Measurements from ENCODE around the gene RNF213.
A peak's percentile ranks its signal among the peaks of the same experiment; 100 is the strongest.

The RNF213 gene

DNA sequence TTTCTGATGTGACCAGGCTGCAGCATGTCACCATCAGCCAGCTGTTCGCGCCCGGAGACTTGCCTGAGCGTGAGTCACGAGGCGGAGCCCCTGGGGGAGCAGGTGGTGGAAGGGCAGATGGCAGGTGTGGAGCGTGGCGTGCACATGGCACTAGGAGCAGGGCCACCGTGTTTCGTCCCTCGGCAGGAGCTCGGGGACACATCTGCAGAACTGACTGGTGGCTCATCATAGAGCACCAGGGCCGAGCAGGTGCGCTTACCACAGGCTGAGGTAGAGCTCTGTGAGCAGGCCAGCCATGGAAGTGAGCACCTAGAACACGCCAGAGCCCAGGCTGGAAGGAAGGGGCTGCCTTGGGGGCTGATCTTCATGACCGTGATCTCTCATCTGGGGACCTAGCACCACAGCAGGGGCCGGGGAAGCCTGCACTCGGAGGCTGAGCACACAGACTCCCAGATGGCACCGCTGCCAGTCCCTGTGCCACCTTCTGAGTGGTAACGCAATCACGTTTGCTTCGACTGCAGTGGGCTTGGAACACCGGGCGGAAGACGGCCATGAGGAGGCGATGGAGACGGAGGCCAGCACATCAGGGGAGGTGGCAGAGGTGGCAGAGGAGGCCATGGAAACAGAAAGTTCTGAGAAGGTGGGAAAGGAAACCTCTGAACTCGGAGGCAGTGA is 92.5 kb downstream of the RNF213 start:
- no peak for DNase-seq (ENCODE audit: low spot score)

DNA sequence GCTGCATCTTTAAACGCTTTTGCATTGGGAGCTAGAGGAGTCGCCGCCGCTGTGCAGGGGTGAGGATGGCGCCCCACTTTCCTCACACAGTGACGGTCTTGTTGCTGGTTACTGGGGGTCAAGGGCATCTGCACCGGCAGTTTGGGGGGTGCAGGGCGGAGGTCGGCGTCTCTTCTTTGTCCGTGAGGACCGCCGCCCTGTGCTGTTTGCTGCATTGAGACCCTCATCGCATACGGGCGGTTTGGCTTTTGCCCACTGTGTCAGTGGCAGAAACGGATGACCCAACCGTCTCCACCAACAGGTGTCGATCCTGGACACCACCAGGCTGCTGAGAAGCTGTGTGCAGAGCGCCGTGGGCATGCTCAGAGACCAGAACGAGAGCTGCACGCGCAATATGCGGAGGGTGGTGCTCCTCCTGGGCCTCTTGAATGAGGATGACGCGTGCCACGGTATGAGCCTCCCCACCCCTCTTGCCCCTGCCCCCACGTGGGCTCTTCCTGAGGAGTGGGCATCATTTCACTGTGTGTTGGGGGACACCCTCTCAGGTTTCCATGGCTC is 93.1 kb downstream of the RNF213 start:
- DNase-seq (ENCODE audit: low spot score), result no peak

DNA sequence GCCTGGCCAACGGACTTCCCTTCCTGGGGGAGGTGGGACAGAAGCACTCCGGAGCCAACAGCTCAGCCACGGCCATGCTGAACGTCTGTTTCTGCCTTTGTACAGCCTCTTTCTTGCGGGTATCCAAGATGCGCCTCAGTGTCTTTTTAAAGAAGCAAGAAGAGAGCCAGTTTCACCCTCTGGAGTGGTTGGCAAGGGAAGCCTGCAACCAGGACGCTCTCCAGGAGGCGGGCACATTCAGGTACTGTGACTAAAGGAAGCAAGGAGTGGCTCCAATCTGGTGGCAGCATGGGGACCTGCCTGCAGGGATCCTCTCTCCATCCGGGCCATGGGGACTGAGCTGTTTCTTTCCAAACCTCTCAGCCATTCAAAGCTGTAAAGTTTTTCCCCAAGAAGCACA is 93.7 kb downstream of the RNF213 start:
- DNase-seq (ENCODE audit: low spot score), result no peak

DNA sequence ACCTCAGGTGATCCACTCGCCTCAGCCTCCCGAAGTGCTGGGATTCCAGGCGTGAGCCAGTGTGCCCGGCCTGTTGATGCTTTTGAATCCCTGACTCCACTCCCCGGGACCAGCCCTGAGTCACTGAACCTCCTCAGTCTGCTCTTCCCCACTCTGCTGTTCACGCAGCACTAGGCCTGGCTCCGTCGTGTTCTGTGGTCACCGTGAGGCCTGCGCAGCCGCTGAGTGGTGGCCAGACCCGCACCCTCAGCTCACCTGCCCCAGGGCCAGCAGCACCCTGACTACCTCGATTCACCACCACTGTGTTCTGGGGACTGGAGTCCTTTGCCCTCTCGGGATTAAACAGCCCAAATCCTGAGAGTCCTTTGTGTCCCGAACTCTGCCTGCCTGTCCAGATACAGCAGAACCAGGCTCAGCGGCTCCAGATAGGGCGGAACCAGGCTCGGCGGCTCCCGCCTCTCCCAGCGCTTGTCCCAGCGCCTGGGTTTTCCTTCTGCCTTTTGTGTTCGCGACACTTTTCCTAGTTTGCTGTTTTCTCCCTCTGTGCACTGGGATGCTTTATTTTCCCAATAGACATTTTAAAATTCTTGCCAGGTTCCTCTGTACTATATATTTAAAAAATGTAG is 95.7 kb downstream of the RNF213 start:
- no peak for DNase-seq (ENCODE audit: low spot score)

DNA sequence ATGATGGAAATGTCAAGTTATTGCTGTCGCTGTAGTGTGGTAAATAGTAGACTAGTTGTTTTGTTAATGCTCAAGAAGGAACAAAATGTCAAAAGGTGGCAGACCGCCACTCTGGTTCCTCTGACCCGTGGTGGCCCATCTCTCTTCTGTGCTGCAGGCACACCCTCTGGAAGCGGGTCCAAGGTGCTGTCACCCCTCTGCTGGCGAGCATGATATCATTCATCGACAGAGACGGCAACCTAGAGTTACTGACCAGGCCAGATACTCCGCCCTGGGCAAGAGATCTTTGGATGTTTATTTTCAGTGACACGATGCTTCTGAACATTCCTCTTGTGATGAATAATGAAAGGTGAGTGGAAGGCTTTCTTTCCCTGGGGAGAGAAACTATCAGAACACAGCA is 97.5 kb downstream of the RNF213 start:
- DNase-seq (ENCODE audit: low spot score), result no peak

DNA sequence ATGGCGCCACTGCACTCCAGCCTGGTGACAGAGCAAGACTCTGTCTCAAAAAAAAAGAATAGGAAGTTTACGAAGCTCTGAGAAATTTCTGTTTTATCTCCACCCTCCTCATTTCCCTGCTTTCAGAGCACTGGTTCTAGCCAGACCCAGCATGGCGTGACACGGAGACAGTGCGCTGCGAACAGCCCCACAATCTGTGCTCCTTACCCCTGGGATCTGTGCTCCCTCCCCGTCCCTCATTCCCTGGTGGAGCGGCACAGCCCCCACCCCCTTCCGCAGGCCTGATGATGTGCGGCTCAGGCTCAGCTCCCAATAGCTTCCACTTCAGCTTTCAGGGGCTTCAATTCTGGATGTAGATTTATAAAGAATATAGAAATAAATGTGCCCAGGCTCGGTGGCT is 98.2 kb downstream of the RNF213 start:
- DNase-seq (ENCODE audit: low spot score), result no peak

DNA sequence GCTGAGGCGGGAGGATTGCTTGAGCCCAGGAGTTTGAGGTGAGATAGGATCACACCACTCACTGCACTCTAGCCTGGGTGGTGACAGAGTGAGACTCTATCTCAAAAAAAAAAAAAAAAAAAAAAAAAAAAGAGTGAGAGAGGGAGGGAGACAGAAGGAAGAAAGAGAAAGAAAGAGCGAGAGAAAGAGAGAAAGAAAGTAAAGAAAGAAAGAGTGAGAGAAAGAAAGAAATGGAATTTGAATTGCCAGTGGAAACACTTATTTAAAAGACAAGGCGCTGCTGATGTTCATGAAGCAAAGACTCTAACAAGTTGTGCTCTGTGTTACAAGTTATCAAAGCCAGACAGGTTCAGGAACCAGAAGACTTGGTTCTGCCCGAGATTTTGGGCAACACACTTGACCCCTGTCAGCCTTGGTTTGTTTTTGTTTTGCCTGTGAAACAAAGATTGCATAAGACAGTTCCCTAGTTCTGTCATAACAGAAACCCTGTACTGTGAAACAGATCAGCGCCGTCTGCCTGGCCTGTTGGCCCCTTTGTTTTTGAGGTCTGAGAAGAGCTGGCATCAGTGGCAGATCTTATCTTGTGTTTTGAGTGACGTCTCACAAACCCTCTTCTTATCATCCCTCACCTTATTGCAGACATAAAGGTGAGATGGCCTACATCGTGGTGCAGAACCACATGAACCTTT is 98.9 kb downstream of the RNF213 start:
- no peak for DNase-seq (ENCODE audit: low spot score)

DNA sequence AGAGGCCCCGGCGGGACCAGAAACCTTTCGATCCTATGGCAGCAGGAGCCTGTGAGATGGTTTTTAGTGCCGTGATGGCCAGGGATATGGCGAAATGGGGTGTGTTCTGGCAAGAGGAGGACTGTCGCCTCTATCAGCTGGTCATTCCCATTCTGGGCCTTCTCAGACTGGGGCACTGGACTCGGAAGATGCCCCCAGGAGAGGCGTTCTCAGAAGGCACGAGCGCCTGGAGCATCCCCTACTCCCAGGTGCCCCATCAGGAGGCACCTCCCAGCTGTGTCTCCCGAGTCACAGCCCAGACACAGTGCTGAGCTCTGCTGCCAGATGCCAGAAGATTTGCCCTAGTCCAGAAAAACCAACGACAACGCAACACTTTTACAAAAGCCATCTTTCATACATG is 99.7 kb downstream of the RNF213 start:
- DNase-seq (ENCODE audit: low spot score), result no peak

DNA sequence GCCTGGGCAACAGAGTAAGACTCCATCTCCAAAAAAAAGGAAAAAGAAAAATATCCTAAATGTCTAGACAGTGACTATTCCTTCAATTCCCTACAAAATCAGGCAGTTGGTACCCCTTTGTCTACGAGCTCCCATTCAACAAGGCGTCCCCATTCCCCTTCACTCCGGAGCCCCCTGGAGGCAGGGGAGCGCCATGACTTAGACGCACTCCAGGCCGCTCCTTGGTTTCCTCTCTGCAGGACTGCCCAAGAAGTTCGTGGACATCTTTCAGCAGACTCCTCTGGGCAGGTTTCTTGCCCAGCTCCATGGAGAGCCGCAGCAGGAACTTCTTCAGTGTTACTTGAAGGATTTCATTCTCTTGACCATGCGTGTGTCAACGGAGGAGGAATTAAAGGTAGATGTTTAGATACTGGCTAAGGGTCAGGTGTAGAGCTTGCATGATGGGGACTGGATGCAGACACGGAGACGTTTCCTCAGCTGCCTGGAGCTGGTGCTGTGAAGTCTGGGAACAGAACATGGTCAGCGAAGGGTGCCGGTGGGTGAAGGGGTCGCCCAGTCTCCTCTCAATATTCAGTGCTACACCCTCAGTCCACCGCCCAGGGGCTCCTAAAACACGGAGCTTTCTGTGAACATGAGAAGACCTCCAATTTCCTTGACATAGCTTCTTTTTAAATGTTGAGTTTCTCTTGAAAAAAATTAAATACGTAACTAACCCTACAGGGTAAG is 101.0 kb downstream of the RNF213 start:
- peak; percentile 16 for DNase-seq (ENCODE audit: low spot score)

DNA sequence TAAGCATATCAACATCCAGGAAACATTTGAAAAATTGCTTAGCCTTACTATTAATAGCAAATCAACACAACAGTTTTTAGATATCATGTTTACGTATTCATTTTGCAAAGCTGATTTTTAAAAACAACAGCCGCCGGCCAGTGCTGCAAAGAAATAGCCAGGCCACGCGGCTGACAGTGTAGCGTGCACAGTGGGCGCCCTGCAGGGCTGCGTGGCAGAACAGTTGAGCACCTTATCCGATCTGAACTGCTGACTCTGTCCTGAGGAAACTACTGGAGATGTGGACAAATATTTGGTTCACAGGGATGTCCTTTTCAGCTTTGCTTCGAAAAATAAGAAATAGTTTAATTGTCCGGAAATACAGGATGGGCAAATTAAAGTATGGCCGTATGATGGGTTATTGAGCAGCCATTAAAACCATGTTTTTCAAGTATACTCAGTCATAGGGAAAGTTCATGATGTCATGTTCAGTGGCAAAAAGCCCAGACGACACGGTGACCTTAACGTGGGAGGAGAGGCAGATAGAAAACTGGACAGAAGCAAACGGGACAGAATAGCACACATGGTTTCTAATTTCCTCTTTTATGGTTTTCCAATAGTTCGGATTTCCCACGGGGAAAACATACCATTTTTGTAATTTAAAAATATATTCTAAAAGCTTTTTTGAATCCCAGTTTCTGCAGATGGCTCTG is 101.9 kb downstream of the RNF213 start:
- DNase-seq (ENCODE audit: low spot score), result peak; percentile 25

DNA sequence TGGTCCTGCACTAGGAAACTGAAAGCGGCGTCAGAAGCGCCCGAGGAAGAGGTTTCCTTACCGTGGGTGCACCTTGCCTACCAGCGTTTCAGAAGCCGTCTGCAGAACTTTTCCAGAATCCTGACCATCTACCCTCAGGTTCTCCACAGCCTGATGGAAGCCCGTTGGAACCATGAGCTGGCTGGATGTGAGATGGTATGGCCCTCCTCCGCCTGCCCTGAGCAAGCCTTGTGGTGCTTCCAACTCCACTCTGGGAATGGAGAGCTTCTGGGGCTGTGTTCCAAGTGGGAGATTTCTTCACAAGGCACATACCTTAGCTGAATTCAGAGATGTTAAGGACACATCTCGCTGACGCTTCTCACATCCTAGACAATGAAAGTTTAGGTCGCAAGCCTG is 102.5 kb downstream of the RNF213 start:
- no peak for DNase-seq (ENCODE audit: low spot score)

DNA sequence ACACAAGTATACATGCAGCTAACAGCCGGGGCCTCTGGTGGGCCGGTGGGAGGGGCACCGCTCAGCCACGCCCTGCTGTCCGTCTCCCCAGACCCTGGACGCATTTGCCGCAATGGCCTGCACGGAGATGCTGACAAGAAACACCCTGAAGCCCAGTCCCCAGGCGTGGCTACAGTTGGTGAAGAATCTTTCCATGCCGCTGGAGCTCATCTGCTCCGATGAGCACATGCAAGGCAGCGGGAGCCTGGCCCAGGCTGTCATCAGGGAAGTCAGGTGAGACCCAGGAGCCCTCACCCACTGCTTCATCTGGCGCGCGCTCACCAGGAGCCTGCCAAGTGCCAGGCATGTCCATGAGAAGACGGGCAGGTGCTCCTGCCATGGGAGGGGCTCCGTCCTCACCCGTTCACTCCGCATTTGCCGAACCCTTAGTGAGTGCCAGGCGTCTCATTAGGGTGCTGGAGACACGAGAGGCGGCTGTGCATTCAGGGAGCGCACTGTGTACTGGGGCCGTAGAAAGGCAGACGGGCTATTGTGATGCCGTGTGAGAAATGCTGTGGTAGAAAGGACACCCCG is 103.0 kb downstream of the RNF213 start:
- no peak for DNase-seq (ENCODE audit: low spot score)

DNA sequence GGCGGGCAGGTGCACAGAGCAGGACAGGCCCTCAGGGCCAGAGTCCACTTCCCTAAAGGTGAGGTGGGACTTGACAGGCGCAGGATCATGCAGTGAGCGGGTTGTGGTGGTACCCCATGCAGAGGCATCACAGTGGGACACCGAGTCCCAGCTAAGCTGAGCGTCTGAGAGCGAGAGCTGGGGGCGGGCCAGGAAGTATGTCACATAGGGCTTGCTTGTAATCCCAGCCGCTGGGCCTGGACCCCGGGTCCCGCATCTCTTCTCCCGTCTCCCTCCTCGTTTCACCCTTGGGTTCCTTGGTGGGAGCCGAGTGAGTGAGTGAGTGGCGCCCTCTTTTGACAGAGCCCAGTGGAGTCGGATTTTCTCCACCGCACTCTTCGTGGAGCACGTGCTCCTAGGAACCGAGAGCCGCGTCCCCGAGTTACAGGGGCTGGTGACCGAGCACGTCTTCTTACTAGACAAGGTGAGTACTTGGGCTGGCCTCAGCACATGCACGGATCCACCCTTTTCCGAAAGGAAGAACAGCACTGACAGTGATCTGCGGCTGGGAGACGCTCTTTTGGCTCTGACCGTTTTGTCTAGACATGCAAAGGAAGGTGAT is 103.5 kb downstream of the RNF213 start:
- peak; percentile 12 for DNase-seq (ENCODE audit: low spot score)

DNA sequence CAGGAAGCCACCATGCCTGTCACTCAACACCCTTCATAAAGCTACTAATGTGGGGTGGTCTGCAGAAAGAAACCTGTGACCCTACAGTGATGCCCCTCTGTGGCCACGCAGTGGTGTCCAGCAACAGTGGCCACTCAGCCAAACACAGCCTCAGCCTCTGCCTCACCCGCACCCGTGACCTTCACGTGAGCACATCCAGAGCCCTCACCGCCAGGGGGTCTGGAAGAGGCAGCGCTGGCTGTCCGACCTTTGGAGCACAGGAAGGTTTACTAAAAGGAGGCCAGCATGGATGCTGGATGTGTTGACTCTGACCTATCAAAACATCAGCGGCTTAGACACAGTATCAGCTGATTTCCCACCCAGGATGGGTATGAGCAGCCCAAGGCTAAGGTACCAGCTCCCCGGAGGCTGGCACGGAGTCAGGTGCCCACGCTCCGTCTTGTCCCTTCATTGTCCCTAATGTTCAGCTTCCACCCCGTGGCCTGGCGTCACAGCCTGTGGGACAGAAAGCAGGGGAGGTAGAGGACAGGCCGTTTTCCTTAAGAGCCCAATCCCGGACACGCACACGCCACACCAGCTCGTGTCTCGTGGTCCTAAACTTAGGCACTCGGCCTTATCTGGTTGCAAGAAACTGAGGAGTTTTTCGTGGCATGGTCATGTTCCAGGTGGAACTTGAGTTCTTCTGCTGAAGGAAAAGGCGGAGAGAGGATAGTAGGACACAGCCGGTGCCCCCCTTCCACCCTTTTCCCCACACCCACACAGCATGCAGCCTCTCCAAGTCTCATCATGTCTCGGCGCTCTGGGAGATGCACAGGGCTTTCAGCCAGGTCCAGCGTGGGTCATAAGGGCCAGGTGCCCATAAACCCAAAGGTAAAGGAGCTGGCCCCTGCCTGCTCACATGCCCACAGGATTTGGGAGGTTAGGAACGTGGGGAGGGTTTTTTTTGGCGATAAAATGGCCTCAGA is 104.6 kb downstream of the RNF213 start:
- no peak for DNase-seq (ENCODE audit: low spot score)

DNA sequence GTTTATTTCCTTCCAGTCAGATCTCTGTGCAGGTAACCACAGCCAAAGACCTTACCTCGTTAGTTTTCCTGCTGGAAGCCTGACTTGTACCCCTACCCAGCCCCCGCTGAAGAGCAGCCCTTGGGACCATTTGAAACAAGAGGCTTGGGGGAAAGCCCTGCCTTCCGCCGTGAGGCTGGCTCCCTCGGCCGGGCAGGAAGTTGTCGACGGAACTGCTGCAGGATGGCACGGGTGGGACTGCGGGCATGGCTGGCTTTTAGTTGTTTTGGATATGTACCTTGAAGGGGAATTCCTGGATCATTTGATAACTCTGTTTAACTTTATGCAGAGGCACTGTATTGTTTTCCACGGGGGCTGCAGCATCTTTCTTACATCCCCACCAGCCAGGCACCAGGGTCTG is 105.3 kb downstream of the RNF213 start:
- no peak for DNase-seq (ENCODE audit: low spot score)

DNA sequence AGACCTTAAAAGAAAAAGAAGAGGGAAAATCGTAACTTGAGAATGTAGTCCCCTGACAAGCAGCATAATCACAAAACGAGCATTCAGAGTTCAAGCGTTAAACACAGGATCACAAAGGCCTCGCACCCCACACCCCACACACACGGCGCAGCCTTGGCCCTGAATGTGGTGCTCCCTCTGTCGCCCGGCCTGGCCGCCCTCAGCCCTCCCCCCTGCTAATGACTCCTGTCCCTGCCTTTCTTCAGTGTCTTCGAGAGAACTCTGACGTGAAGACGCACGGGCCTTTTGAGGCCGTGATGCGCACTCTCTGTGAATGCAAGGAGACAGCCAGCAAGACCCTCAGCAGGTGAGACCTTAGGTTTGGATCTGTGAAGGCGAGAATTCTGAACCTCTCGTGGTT is 106.9 kb downstream of the RNF213 start:
- no peak for DNase-seq (ENCODE audit: low spot score)

DNA sequence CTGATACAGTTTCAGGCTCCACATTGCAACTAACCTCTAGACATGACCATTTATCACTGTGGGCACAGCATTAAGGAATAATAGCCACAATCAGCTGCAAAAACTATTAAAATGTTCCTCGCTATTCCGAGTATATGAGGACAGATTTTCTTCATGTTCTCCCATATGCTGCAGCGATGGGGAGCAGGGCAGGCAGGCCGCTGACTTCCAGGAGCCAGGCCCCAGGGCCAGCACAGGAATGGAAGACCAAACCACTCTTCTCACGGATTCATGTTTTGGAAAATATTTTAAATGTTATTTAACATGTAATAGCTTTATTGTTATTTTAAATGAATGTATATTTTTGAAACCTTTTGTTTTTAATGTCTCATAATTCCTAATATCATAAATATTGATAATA is 110.5 kb downstream of the RNF213 start:
- DNase-seq (ENCODE audit: low spot score), result no peak

DNA sequence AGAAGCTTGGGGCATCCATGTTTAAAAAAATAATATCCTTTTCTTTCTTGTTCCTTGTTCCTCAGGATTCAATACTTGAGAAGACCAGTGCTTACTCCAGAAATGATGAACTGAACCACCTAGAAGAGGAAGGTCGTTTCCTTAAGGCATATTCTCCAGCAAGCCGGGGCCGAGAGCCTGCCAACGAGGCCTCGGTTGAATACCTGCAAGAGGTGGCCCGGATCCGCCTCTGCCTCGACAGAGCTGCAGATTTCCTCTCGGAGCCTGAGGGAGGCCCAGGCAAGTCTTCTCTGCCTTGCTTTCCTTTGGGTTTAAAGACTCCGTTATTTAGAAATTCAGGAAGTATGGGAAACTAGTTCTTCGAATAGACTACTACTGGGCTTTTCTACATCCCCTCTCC is 111.8 kb downstream of the RNF213 start:
- no peak for DNase-seq (ENCODE audit: low spot score)

DNA sequence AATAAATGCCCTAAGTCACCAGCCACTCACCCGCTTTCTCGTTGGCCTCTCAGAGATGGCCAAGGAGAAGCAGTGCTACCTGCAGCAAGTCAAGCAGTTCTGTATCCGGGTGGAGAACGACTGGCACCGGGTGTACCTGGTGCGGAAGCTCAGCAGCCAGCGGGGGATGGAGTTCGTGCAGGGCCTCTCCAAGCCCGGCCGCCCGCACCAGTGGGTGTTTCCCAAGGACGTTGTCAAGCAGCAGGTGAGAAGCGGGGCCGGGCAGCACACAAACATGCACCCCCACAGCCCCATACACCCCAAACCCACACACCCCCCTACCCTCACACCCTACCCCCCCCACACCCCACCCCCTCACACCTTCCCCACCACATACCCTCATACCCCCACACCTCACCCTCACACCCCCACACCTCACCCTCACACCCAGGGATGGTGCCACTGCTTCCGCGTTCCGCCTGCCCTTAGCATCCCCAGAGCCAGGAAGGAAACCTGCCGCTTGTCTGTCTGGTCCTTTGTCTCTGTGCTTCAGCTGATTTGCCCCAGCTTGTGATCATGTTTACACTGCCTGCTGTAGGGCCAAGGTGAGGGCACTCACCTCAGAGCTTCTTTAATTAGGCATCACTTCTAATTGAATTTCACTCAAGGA is 112.4 kb downstream of the RNF213 start:
- no peak for DNase-seq (ENCODE audit: low spot score)
